WERI-Rb-1 (cell line): ENCODE results near the gene SNAPC4.
A peak's percentile ranks its signal among the peaks of the same experiment; 100 is the strongest.

Experiments used
- DNase-seq: peaks from one replicate; pipeline ENCODE4 v3.0.0-alpha.2; 2020
- H3K27ac ChIP-seq: fragments of 250-450 bp; sonication (Bioruptor Pico); 2 replicates; pipeline ENCODE4 v1.5.1; 2020; ENCODE audit warnings: mild to moderate bottlenecking, moderate library complexity
- H3K27me3 ChIP-seq: fragments of 250-450 bp; sonication (Bioruptor Pico); 2 replicates; pipeline ENCODE4 v1.5.1; 2021; ENCODE audit warnings: mild to moderate bottlenecking, low read depth, moderate library complexity; ENCODE audit not compliant: insufficient read depth, severe bottlenecking
- H3K36me3 ChIP-seq: fragments of 250-450 bp; sonication (Bioruptor Pico); 2 replicates; pipeline ENCODE4 v1.5.1; 2020; ENCODE audit warnings: mild to moderate bottlenecking, moderate library complexity
- H3K4me3 ChIP-seq: 2 replicates; pipeline ENCODE4 v1.5.1; 2011; ENCODE audit warnings: low read depth, mild to moderate bottlenecking, control low read depth, low read length
- H3K9me3 ChIP-seq: fragments of 250-450 bp; sonication (Bioruptor Pico); 2 replicates; pipeline ENCODE4 v1.5.1; 2021; ENCODE audit warnings: mild to moderate bottlenecking, moderate library complexity; ENCODE audit not compliant: severe bottlenecking
- CTCF ChIP-seq: IDR thresholded peaks from 2 replicates; pipeline ENCODE4 v1.5.1; 2011; ENCODE audit warnings: low read depth, mild to moderate bottlenecking, control low read depth, inconsistent platforms, low read length

The SNAPC4 gene

DNA sequence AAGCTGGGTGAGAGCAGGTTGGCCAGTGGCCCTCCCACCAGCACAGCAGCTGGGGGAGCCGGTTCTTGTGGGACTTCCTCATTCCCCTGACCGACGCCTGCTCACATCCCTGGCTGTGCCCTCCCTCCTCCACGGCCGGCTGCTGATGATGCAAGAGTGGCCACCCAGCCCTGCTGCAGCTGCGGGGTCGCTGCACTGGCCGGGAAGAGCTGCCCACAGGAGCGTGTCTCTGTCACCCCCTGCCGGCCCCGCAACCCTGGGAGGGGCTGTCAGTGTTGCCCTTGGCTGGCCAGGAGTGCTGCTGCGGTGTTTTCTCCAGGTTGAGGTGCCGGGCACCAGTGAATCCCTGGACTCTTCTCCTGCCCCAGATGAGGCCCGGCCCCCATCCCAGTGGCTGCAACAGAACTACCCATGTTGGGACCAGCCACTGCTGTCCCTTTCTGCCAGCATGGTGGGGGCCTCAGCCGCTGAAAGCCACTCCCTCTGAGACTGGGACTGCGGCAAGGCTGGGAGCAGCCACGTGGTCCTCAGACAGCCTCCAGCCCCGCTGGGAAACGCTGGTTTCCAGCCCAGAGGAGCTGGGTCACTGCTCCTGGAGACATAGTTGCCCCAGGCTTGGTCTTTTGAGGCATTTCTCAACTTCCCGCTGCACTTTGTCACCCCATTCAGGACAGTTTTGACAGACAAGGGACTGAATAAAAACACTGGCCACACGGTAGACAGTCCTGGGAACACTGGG, 27.2 kb downstream of the SNAPC4 start:
- peak; percentile 74 for DNase-seq
- Histone ChIP-seq H3K27ac (peak overlapping the region; percentile 87), H3K9me3 (no peaks in the 10 kb centered on the region), H3K4me3 (peak overlapping the region; percentile 43), H3K36me3 (peaks cover 27% of the 10 kb centered on the region), H3K27me3 (no peaks in the 10 kb centered on the region)
- peak; percentile 66 for TF ChIP-seq CTCF

DNA sequence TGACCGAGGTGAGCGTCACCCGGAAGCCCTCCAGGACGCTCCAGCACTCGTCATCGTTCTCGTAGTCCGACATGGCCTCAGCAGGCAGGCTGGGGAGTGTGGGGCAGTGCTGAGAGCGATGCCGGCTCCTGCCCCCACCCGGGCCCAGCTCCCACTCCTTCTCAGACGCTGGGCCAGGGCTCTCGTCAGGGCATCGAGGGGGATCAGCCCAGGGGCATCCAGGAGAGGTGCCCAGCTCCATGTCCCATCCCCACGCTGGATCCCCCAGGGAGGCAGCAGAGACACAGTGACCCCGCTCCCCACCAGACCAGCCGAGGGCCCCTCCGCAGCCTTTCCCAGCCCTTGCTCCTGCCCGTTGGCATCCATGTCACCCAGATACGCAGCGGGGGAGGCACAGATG, 28.0 kb downstream of the SNAPC4 start:
- H3K27me3 ChIP-seq = no peaks in the 10 kb centered on the region
- no peak for DNase-seq
- TF ChIP-seq CTCF = no peak
- peaks cover 31% of the 10 kb centered on the region for H3K36me3 ChIP-seq
- no peaks in the 10 kb centered on the region for H3K9me3 ChIP-seq
- H3K27ac ChIP-seq = peak overlapping the region; percentile 87
- no peak overlapping the region; the same call in 1 of the 2 replicates for H3K4me3 ChIP-seq

DNA sequence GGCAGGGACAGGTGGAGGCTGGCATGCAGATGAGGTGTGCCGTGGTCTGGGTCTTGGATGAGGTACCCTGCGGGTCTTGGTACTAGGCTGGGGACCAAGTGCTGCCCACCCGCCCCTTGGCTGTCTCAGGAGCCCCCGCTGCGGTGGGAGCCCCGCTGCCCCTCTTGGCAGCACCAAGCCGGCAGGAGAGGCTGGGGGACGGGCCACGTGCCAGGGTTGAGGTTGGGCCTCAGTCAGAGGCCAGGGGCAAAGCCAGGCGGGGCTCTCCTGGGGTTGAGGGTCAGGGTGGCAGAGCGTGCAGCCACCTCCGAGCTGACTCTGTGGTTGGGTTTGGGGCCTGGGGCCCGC, 28.5 kb downstream of the SNAPC4 start:
- Histone ChIP-seq H3K4me3 (no peak overlapping the region), H3K36me3 (peaks cover 36% of the 10 kb centered on the region), H3K9me3 (no peaks in the 10 kb centered on the region), H3K27me3 (no peaks in the 10 kb centered on the region), H3K27ac (no peak overlapping the region)
- no peak for TF ChIP-seq CTCF
- no peak for DNase-seq

DNA sequence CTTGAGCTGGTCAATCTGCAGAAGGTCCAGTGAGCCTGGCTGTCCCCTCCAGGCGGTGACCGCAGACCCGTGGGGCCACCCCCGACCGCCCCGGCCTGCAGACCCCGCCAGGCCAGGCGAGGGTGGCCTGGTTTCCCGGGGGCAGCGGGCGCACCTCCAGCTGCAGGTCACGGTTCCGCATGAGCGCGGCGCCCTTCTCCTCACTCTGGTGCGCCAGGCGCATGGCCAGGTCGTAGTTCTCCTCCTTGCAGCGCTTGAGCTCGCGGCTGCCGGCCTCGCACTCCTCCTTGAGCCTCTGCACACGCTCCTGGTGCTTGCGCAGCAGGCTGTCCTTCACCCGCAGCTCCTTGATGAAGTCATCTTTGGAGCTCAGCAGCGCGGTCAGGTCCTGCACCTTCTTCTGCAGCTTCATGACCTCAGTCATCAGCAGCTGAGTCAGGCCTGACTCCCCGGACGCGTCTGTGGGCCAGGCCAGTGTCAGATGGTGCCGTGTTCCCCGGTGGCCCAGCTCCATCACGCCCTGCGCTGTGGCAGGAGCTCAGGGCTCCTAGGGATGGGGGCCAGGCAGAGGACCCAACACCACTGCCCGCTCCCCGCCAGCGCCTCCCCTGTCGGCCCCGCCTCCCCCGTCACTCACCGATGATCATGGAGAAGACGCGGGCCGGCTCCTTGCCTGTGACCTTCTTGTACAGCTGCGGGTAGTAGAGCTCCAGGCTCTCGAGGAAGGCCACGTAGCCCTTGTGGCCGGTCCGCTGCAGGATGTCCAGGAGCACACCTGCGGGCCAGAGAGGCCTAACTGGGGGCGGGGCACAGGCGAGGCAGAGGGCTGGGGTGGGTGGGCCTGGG, 29.1 kb downstream of the SNAPC4 start:
- no peak for DNase-seq
- H3K4me3 ChIP-seq = no peak overlapping the region
- H3K27me3 ChIP-seq = no peaks in the 10 kb centered on the region
- H3K36me3 ChIP-seq = peaks cover 35% of the 10 kb centered on the region
- no peak for TF ChIP-seq CTCF
- no peaks in the 10 kb centered on the region for H3K9me3 ChIP-seq
- H3K27ac ChIP-seq = no peak overlapping the region

GRCh38 chr9:136370037-136370436, 29.9 kb downstream of the SNAPC4 start:
- Histone ChIP-seq H3K27ac (no peak overlapping the region), H3K27me3 (no peaks in the 10 kb centered on the region), H3K9me3 (no peaks in the 10 kb centered on the region), H3K36me3 (peaks cover 30% of the 10 kb centered on the region), H3K4me3 (no peak overlapping the region)
- no peak for DNase-seq
- TF ChIP-seq CTCF = no peak
